HG03135 (cell line): ENCODE results near the gene ABHD17B.
"Not testable (repeated sequence)": the region's sequence is repeated elsewhere in the genome, so short reads cannot be mapped to it uniquely, and the experiment has no call there.

Experiments
- ATAC-seq: cut with Tn5 transposase; IDR thresholded peaks from one replicate; pipeline ENCODE4 v1.9.1; 2021; ENCODE audit warnings: mild to moderate bottlenecking, moderate library complexity; ENCODE audit not compliant: unreplicated experiment

Gene ABHD17B

GRCh38 chr9:71911061-71911907, at the start of gene ABHD17B, which contains the start of gene C9orf85:
TSS of gene ABHD17B (minus strand) at chr9:71911193. CDS start at chr9:71875080, 36,113 bp downstream.
TSS of gene C9orf85 (plus strand) at chr9:71911639. CDS start at chr9:71911735, 96 bp downstream.
- peak; percentile 93 for ATAC-seq

DNA sequence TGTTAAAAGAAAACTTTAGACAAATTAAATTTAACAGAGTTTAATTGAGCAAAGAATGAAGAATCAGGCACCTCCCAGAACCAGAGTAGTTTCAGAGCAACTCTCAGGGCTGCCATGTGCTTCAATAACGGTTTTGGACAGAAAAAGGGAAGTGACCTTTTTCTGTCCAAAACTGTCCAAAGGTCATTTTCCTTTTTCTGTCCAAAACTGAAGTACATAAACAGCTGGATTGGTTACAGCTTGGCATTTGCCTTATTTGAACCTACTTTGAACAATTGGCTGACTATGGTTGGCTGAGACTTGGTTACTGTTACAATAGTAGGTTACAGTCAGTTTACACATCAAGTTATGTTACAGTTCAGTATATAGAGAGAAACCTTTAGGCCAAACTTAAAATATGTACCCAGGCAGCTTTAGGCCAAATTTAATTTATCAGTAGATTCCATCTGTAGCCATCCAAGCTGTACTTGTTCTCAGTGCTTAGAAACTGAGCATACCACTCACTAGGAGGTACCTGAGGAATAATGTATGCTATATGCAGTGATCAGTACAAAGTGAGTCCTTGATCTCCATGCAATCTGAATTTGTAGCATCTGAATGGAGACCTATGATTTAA, 44.4 kb upstream of the ABHD17B start:
- ATAC-seq, result peak; percentile 80

DNA sequence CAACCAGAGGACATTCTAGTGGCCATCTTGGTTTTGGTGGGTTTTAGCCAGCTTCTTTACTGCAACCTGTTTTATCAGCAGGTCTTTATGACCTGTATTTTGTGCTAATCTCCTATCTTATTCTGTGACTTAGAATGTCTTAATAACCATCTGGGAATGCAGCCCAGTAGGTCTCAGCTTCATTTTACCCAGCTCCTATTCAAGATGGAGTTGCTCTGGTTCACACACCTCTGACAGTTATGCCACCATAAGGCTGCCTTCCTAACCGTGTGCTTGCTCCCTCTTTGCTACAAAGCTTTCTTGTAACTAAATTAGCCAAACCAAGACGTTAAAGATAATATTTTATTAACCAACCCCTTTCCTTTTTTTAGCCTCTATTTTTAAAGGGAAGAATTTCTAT, 43.7 kb upstream of the ABHD17B start:
- ATAC-seq, result not testable (repeated sequence)

- ATAC-seq, result no peak
These were observed 33.9 kb upstream of the ABHD17B start for GRCh38 chr9:71944754-71945375.

DNA sequence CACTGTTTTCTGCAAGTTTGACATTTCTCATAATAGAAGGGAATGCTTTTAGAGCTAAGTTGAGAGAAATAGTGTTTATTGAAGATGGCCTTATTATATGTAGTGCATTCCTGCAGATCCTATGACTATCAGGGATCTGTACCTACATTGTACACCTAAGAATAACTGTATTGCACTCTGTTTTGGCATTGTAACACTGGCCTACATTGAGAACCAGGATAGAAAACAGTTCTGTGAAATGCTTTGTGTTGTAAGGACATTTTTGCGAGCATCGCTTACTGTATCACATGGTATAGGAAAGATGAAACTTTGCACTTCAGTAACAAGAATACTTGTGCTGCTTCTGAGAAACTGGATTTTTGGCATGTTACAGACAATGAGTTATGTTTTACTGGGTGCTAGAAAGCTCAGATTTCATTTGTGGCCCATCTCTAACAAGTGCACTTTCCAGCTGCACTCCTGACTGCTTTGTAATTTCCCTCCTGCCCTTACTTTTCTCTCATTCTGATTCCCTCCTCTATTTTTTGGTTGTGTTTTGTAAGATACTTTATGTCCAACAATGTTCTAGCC, 31.1 kb upstream of the ABHD17B start:
- ATAC-seq, result no peak

DNA sequence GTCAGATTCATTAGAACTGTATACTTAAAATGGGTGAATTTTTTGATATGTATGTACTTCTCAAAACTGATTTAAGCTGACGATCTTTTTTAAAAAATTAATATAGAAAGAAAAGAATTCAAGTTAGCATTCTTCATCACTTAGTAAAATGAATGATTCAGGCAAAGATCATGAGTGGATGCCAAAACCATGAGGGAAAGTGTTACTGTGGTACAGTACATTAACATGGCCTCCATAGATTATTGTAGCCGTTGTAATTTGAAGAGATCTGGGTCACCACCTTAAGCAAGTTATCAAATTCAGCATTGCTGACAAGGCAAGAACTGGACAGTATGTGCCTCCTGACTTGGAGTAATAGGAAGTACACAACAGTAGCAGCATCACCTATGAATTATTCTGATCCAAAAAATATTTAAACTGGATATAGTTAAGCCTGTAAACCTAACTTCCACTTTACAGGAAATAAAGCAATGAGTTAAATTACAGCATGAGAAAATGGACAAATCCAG, 30.1 kb upstream of the ABHD17B start:
- ATAC-seq, result no peak

DNA sequence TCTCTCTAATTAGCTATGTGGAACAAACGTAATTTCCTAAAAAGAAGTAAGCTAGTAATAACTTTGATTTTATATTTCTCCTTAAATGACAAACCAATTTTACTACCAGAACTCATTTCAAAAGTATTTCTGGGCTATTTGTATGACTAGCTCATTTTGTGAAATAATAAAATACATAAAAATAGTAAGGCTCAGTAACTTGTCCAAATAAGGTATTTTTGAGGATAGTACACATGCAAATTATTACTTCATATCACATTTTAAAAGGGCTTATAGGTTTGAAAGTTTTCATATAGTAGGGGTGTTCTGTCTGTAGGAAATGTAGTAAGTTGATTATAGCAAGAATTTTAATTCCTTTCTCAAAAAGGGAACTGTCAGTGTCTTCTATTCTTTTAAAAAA, 26.9 kb upstream of the ABHD17B start:
- no peak for ATAC-seq

GRCh38 chr9:71937070-71937625, 26.2 kb upstream of the ABHD17B start:
- ATAC-seq, result no peak

- ATAC-seq, result no peak
These were observed 25.1 kb upstream of the ABHD17B start for GRCh38 chr9:71936066-71936465.

DNA sequence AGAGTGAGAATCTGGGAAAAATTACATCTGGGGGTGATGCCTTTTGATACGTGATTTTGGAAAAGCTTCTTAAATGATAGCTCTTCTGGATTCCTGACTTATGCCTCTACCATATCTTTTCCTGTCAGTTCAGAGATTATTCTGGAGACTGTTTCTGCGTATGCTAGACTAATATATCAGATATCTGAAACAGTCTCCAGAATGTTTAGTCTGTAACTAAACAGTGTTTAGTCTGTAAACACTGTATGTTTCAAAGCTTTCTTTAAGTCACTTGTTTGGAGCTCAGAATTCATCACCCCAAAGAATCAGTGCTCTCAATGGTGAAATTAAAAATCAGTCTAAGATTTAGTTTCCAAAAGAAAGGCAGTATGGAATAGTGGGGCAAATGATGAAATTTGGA, 20.2 kb upstream of the ABHD17B start:
- ATAC-seq, result no peak

DNA sequence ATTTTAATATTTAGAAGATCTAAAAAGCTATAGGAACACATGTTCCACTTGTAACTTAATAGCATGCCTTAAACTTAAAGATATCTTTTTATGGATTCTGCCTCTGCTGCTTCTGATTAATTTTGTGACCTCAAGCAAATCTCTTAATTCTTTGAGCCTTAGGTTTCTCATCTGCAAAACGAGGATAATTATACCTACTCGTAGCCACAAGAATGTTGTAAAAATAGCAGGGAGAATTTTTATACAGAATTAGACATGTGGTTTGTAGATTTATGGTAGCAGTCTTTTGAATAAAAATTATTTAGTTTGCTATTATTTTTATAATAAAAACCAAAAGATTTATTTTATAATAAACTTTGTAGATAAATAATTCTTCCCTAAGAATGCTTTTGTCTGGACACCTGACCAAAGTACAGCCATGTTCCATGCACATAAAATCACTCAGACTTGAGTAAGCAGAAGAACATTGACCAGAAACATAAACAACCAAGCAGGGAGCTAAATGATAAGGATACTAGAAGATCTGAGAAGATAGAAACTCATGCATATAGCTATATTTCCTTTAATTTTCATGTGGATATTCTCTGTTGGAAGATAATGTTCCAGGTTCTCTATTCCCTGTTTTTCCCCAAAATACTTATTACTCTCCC, 18.9 kb upstream of the ABHD17B start:
- ATAC-seq, result no peak

DNA sequence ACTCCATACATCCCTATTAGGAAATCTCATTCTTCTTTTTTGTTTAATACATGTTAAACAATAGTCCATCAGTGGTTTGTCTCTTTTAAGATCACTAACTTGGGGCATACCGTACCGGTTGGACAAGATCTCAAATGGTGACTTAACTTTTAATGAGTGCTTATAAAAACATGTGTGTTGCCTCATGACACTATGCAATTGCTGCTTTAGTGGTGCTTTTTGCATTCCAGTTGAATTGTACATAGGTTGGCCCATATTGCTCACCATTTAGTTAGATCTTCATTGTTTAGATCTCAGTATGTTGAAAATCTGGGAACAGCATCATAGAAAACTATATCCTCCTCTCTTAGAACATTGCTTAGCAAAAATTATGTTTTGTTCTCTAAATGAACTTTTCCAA, 18.2 kb upstream of the ABHD17B start:
- ATAC-seq, result no peak

GRCh38 chr9:71928806-71929205, 17.8 kb upstream of the ABHD17B start:
- no peak for ATAC-seq

- no peak for ATAC-seq
These were observed 17.4 kb upstream of the ABHD17B start for GRCh38 chr9:71928376-71928775.

GRCh38 chr9:71925834-71926233, 14.8 kb upstream of the ABHD17B start:
- no peak for ATAC-seq

- no peak for ATAC-seq
These were observed 13.6 kb upstream of the ABHD17B start for GRCh38 chr9:71924576-71924975.

GRCh38 chr9:71921190-71921814, 10.3 kb upstream of the ABHD17B start:
- ATAC-seq, result no peak

DNA sequence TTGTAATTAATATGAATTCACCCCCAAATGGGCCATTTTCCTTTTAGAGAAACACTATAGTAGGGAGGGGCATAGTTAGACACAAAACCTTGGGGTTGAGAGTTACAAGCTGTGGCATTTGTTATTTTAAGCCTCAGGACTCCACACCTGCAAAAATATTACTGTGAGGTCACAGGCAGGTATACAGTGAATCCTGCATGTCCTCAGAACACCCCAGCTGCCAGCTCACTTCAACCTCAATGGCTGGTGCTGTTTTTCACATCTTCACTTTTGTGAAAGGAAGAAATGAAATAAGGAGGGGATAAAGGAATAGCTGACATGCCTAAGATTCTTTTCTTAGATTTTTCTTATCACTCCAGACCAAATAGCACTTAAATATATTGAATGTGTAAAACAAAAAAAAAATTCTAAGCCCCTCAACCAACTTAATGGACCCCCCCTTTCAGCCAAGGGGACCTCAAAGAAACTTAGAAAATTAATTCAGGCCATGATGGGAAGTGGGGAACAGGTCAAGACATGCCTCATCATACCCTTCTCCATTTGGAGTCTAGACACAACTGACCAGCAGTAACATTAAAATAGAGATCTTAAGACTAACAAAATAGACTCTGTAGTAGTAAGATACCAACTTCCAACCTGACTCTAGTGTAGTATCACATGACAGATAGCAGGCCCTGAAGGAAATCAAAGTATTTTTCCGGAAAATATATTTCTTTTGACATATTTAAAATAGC, 9.6 kb upstream of the ABHD17B start:
- ATAC-seq, result no peak

- ATAC-seq, result no peak
These were observed 7.4 kb upstream of the ABHD17B start for GRCh38 chr9:71918419-71918818.
